Neutrophil (primary cell): Measurements from ENCODE around the gene CMTM8.

ENCODE experiments used
- H3K27ac ChIP-seq: fragments of 200-600 bp; sonication (generic); 2 replicates; pipeline ENCODE4 v1.5.1; 2016; ENCODE audit warnings: mild to moderate bottlenecking, moderate library complexity
- H3K27me3 ChIP-seq: fragments of 200-600 bp; sonication (generic); 2 replicates; pipeline ENCODE4 v1.6.0; 2016; ENCODE audit warnings: mild to moderate bottlenecking
- H3K36me3 ChIP-seq: fragments of 200-600 bp; sonication (generic); 2 replicates; pipeline ENCODE4 v1.5.1; 2017
- H3K4me1 ChIP-seq, 2 experiments: fragments of 200-600 bp in 1 of 2; sonication (generic) in 1 of 2; 1 replicate in 1 of 2; 2 replicates in 1 of 2; pipeline versions ENCODE4 v1.5.1 to v1.6.1; 2013 to 2016; ENCODE audit warnings: low read depth in 1 of 2, low read length in 1 of 2, mild to moderate bottlenecking in 1 of 2, moderate library complexity in 1 of 2; ENCODE audit not compliant: control insufficient read depth in 1 of 2, insufficient read depth in 1 of 2
- H3K4me3 ChIP-seq, 2 experiments: fragments of 200-600 bp in 1 of 2; sonication (generic) in 1 of 2; 1 replicate in 1 of 2; 2 replicates in 1 of 2; pipeline ENCODE4 v1.5.1; 2013 to 2016; ENCODE audit warnings: low read depth in 1 of 2, low read length in 1 of 2, mild to moderate bottlenecking in 1 of 2, moderate library complexity in 1 of 2
- H3K9me3 ChIP-seq: fragments of 200-600 bp; sonication (generic); 2 replicates; pipeline ENCODE4 v1.5.1; 2016
- CTCF ChIP-seq: fragments of 200-600 bp; sonication (generic); IDR thresholded peaks from 2 replicates; pipeline ENCODE4 v1.5.1; 2016; ENCODE audit warnings: antibody characterized with exemption

Gene CMTM8

GRCh38 chr3:32325927-32326326 lies 87.4 kb downstream of the CMTM8 start:
- Histone ChIP-seq H3K9me3 (no peaks in the 10 kb centered on the region), H3K27me3 (peaks cover 12% of the 10 kb centered on the region), H3K27ac (no peak overlapping the region), H3K4me1 (no peaks in the 10 kb centered on the region), H3K4me3 (no peak overlapping the region), H3K36me3 (no peaks in the 10 kb centered on the region)
- no peak for TF ChIP-seq CTCF

DNA sequence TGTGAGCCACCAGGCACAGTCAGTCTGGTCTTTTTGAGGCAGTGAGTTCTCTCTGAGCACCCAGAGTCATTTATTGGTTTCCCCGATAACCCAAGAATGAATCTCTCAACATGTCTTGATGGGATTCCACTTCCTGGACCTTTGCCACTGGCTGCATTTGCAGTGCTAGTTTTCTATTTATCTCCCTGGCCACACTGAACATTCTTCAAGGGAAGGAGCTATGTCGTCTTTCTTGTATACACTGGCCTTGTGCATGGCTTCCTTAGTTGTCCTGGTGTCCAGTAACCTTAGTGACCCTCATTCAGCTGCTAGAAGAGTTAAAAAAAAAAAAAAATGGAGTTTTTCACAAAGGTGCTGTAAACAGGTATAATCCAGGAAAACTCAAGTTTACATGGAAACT lies 88.3 kb downstream of the CMTM8 start:
- no peak overlapping the region for H3K27ac ChIP-seq

DNA sequence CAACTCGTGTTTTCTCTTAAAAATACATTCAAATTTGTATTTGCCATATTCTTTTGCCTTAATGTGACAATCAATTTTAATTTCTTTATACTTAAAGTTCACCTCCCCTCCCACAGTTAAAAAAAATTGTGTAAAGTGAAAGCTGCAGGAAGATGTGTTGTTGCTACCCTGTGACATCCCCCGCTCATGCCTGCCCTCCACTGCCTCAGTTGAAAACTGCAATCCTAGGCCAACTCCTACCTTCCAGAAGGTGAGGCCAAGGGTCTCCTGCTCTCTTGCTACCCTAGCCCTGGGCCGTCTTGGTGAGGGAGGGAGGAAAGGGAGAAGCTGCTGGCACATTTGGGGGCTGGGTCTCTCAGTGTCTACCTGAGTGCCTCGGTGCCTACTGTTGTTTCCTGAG lies 96.2 kb downstream of the CMTM8 start:
- TF ChIP-seq CTCF, result no peak
- Histone ChIP-seq H3K27me3 (no peaks in the 10 kb centered on the region), H3K4me1 (no peaks in the 10 kb centered on the region), H3K36me3 (no peaks in the 10 kb centered on the region), H3K4me3 (no peak overlapping the region), H3K27ac (no peak overlapping the region), H3K9me3 (no peaks in the 10 kb centered on the region)

More for the DNA sequence above, 88.3 kb downstream of the CMTM8 start:
- Histone ChIP-seq H3K4me1 (no peaks in the 10 kb centered on the region), H3K9me3 (no peaks in the 10 kb centered on the region), H3K27me3 (peaks cover 3% of the 10 kb centered on the region), H3K4me3 (no peak overlapping the region), H3K36me3 (no peaks in the 10 kb centered on the region)
- TF ChIP-seq CTCF, result no peak

DNA sequence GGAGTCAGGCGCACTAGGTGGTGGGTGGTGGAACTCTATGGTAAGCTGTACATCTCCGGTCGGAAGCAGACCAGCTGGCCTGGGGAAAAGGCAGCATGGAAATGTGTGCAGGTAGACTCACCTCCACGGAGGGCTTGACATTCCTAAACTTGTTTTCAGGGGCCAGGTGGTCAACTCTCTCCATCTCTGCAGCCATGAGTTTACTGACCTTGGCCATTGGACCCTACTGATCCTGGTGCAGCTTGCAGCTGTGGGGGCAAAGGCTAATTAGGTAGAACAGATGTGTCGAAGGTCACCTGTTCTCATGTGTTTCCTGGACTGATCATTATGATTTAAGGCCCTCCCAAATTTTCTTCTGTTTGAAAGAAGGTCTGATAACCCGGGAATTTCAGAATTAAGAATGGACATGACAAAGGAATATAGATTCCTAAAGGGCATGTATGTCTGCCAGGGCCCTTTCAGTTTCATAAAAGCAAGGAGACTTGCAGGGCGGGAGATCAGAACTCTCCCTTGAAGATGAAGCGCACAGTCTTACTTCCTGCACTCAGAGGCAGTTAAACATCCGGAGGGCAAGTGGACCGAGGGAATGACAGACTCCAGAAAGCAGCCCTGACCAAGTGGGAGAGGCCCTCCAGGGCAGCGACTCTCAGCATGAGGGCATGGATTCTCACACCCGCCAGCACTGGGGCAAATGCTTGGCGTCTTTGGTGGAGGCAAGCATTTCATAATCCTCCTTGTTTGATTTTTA lies 97.1 kb downstream of the CMTM8 start:
- TF ChIP-seq CTCF, result no peak
- Histone ChIP-seq H3K4me1 (no peaks in the 10 kb centered on the region), H3K27ac (no peak overlapping the region), H3K9me3 (no peaks in the 10 kb centered on the region), H3K27me3 (no peaks in the 10 kb centered on the region), H3K4me3 (no peak overlapping the region), H3K36me3 (no peaks in the 10 kb centered on the region)

- H3K27me3 ChIP-seq, result no peaks in the 10 kb centered on the region
- H3K9me3 ChIP-seq, result no peaks in the 10 kb centered on the region
- H3K4me1 ChIP-seq, result no peaks in the 10 kb centered on the region
- no peak overlapping the region for H3K4me3 ChIP-seq
- no peak for TF ChIP-seq CTCF
- no peak overlapping the region for H3K27ac ChIP-seq
- no peaks in the 10 kb centered on the region for H3K36me3 ChIP-seq
Measured at GRCh38 chr3:32336113-32336498, 97.6 kb downstream of the CMTM8 start.
